ENCODE measurements around the gene PRSS27. TPM values are rescaled to one million over a fixed set of nuclear protein-coding genes. Genes with fewer than 3 reads are reported as not detected.

PRSS27 gene
- polyA plus RNA-seq, 1 donor (not counting 4 experiments of a cell fraction or from before 2014, with no cell fraction given) = 0.20 TPM

- H3K9me1 ChIP-seq (ENCODE audit: control insufficient read depth, extremely low read depth, insufficient read depth, low read length) = no peaks in the 10 kb centered on the region
- no peaks in the 10 kb centered on the region for H3K79me2 ChIP-seq (ENCODE audit: control insufficient read depth, insufficient read depth, low read length)
- H2AFZ ChIP-seq (ENCODE audit: control insufficient read depth, low read length) = no peak overlapping the region
- H3K4me1 ChIP-seq (ENCODE audit: control insufficient read depth, extremely low read depth, insufficient read depth, low read length) = no peaks in the 10 kb centered on the region
- H3K27ac ChIP-seq (ENCODE audit: control insufficient read depth, insufficient read depth, low read length) = no peak overlapping the region
- peaks cover 14% of the 10 kb centered on the region for H3K27me3 ChIP-seq (ENCODE audit: control insufficient read depth, extremely low read depth, insufficient read depth, low read length)
- no peak overlapping the region for H3K9ac ChIP-seq (ENCODE audit: control insufficient read depth, extremely low read depth, insufficient read depth, low read length)
- DNase-seq (ENCODE audit: low read depth, low spot score) (no peak), FAIRE-seq (no peak)
- dilution Hi-C loops (cut with MboI; ENCODE audit: extremely low pct_ligation_motif_present, low sequenced_read_pairs) = no loop called here
- H3K4me3 ChIP-seq (ENCODE audit: control insufficient read depth in 2 of 3, extremely low read depth in 1 of 3, insufficient read depth in 2 of 3, low read depth in 1 of 3, low read length in 3 of 3) = no peak overlapping the region
- no peaks in the 10 kb centered on the region for H4K20me1 ChIP-seq (ENCODE audit: control insufficient read depth, extremely low read depth, insufficient read depth, low read length)
- TF ChIP-seq EZH2 (IDR thresholded peaks at IDR 0.05; ENCODE audit: low read length) (no peak), CTCF (optimal IDR thresholded peaks at IDR 0.05 in 1 of 3, IDR thresholded peaks at IDR 0.05 in 1 of 3, conservative IDR thresholded peaks at IDR 0.05 in 1 of 3; ENCODE audit: extremely low read depth in 1 of 3, insufficient read depth in 2 of 3, low read length in 3 of 3) (no peak)
- no peak overlapping the region for H3K4me2 ChIP-seq (ENCODE audit: control insufficient read depth, extremely low read depth, insufficient read depth, low read depth, low read length)
- H3K9me3 ChIP-seq (ENCODE audit: control insufficient read depth, low read depth, low read length) = no peaks in the 10 kb centered on the region
- peaks cover 0 to 23% of the 10 kb centered on the region in 2 experiments for H3K36me3 ChIP-seq (ENCODE audit: control insufficient read depth in 2 of 2, extremely low read depth in 1 of 2, insufficient read depth in 2 of 2, low read length in 2 of 2)
Measured at GRCh38 chr16:2712063-2712441, 8.0 kb downstream of the PRSS27 start.

- Histone ChIP-seq H3K27ac (ENCODE audit: control insufficient read depth, insufficient read depth, low read length) (no peak overlapping the region), H3K79me2 (ENCODE audit: control insufficient read depth, insufficient read depth, low read length) (no peaks in the 10 kb centered on the region), H4K20me1 (ENCODE audit: control insufficient read depth, extremely low read depth, insufficient read depth, low read length) (no peaks in the 10 kb centered on the region), H2AFZ (ENCODE audit: control insufficient read depth, low read length) (no peak overlapping the region), H3K4me1 (ENCODE audit: control insufficient read depth, extremely low read depth, insufficient read depth, low read length) (no peaks in the 10 kb centered on the region), H3K4me3 (ENCODE audit: control insufficient read depth in 2 of 3, extremely low read depth in 1 of 3, insufficient read depth in 2 of 3, low read depth in 1 of 3, low read length in 3 of 3) (no peak overlapping the region), H3K36me3 (ENCODE audit: control insufficient read depth in 2 of 2, extremely low read depth in 1 of 2, insufficient read depth in 2 of 2, low read length in 2 of 2) (peaks cover 0 to 23% of the 10 kb centered on the region in 2 experiments), H3K9me3 (ENCODE audit: control insufficient read depth, low read depth, low read length) (no peaks in the 10 kb centered on the region), H3K9ac (ENCODE audit: control insufficient read depth, extremely low read depth, insufficient read depth, low read length) (no peak overlapping the region), H3K9me1 (ENCODE audit: control insufficient read depth, extremely low read depth, insufficient read depth, low read length) (no peaks in the 10 kb centered on the region), H3K27me3 (ENCODE audit: control insufficient read depth, extremely low read depth, insufficient read depth, low read length) (peaks cover 13% of the 10 kb centered on the region), H3K4me2 (ENCODE audit: control insufficient read depth, extremely low read depth, insufficient read depth, low read depth, low read length) (no peak overlapping the region)
- FAIRE-seq (no peak), DNase-seq (ENCODE audit: low read depth, low spot score) (no peak)
- dilution Hi-C loops (cut with MboI; ENCODE audit: extremely low pct_ligation_motif_present, low sequenced_read_pairs) = no loop called here
- TF ChIP-seq EZH2 (IDR thresholded peaks at IDR 0.05; ENCODE audit: low read length) (no peak), CTCF (optimal IDR thresholded peaks at IDR 0.05 in 1 of 3, IDR thresholded peaks at IDR 0.05 in 1 of 3, conservative IDR thresholded peaks at IDR 0.05 in 1 of 3; ENCODE audit: extremely low read depth in 1 of 3, insufficient read depth in 2 of 3, low read length in 3 of 3) (no peak)
Measured at GRCh38 chr16:2711370-2712062, 8.5 kb downstream of the PRSS27 start.
